ENCODE results near the gene ROPN1L.

GRCh38 chr5:10434392-10434791 lies 7.3 kb upstream of the ROPN1L start:
- TF ChIP-seq CTCF (conservative IDR thresholded peaks at IDR 0.05; ENCODE audit: low read length) (no peak), EZH2phosphoT487 (IDR thresholded peaks at IDR 0.05; ENCODE audit: borderline replicate concordance) (no peak)
